T-helper 9 cell (primary cell): ENCODE measurements around the gene ZIC5.

Source experiments
- DNase-seq: peaks from one replicate; pipeline ENCODE4 v3.0.0-alpha.2; 2020

ZIC5 gene

DNA sequence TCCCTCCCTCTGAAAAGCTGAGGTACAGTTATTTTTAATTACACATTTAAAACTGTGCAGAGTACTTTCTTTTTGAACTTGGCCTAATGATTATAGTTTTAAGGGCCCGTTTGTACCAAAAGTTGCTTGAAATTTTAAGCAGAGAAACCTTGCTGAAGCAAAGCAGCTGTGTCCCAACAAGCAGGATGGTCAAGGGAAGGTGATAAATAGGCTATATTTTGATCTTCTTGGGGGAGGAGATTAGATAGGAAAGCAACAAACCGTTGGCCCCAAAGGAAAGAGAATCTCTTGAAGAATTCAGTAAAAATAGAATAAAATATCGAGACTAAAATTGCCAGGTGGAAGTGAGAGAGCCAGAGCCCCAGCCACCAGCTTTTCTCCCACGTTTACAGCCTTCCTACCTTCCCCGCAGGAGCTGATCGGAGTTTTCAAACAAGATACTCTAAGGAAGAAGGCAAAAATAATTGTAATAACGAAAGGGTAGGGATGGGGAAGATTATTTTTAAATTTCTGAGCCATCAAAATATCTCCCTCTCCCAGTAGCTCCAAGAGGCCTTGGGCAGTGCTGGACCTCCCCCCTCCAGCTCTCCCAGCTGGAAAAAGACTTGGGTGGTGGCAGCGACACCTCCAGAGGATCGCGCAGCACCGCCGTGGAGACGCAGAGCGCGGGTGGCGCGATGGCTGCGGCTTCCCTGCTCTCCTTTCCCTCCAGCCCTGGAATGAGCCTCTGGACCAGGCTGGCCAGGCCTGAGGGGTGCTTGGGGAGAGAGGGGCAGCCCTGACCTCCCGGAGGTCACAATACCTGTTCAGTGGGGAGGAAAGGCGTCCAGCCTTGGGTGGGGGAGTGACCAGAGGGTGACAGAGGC lies 15.8 kb upstream of the ZIC5 start:
- no peak for DNase-seq

DNA sequence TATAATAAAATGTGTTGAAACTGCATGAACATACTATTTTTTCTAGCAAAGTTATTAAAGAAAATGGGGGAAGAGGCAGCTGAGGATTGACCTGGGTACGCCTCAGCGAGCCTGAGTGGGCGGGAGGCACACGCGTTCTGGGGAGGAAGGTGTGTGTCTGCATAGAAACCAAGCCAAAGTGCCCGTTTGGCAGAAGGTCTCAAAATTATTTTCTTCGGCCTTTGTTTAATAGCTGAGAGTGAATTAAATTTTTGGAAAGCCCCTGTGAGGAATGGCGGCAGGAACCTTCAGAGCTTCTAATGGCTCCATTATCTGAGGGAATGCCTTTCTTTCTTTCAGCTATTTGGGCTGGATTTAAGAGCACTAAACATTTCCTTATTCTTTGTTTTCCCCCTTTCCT lies 15.2 kb upstream of the ZIC5 start:
- no peak for DNase-seq

DNA sequence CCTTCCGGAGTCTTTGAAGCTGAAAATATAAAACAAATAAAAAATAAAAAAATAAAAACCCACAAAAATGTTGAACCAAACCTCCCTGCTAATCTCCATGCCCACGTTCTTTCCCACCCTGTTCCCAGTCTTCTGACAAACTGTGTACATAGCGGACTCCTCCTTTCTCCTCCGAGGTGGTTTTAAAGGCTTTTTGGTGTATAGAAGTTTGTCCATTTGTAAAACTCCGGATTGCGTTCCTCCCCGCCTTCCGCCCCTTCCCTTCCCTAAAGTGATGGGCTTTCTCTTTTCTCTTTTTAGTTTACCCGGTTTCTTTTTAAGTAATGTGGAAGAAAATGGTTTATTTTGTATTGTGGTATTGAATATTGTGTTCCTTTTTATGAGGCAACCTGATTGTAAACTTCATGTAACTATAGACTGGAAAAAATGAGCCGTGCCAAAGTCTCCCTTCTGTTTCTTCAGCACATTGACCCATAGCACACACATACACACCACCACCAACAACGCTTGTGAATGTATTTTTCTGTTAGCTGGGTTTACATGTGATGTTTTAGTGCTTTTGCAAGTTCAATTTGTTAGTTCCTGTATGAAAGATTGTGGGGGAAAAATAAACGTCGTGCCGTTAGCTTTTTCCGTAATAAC lies 14.4 kb upstream of the ZIC5 start:
- DNase-seq = no peak

DNA sequence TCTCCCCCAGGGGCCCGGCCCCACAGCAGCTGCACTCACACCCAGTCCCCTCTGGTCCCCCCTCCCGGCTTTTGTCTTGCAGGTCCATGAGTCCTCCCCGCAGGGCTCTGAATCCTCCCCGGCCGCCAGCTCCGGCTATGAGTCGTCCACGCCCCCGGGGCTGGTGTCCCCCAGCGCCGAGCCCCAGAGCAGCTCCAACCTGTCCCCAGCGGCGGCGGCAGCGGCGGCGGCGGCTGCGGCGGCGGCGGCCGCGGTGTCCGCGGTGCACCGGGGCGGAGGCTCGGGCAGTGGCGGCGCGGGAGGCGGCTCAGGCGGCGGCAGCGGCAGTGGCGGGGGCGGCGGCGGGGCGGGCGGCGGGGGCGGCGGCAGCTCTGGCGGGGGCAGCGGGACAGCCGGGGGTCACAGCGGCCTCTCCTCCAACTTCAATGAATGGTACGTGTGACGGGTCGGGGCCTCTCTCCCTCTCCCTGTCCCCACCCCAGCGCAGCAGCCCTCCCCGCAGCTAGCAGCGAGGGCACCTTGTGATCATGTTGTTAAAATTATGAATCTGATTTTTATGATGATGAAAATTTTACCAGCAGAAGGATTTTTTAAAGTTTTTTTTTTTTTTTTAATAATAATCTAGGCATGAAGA lies 13.8 kb upstream of the ZIC5 start:
- DNase-seq = no peak

DNA sequence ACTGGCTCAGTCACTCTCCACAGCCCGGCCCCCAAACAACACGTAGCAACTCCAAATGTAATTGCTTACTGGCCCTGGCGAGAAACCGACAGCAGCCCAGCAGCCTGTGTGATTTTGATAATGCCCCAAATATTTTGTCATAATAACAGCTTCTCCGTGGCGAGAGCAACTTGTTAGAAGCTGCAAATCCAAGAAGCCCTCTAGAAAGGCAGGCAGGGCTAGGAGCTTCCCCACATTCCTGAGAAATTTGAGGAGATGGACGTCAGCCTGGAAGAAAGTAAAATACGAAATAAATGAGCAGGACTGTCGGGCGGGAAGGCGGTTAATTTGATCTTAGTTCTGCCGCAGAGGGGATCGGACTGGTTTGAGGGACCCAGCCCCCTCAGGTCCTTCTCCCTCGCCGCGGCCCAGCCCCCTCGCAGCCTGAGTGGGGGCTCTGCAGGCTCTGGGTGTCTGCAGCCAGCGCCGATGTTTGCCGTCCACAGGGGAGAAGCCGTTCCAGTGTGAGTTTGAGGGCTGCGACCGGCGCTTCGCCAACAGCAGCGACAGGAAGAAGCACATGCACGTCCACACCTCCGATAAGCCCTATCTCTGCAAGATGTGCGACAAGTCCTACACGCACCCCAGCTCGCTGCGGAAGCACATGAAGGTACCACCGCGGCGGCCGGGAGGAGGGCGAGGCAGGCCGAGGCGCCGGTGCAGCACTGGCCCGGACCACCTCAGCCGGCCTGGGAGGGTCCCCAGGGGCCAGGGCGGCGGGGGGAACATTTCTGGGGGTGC lies 13.1 kb upstream of the ZIC5 start:
- no peak for DNase-seq

DNA sequence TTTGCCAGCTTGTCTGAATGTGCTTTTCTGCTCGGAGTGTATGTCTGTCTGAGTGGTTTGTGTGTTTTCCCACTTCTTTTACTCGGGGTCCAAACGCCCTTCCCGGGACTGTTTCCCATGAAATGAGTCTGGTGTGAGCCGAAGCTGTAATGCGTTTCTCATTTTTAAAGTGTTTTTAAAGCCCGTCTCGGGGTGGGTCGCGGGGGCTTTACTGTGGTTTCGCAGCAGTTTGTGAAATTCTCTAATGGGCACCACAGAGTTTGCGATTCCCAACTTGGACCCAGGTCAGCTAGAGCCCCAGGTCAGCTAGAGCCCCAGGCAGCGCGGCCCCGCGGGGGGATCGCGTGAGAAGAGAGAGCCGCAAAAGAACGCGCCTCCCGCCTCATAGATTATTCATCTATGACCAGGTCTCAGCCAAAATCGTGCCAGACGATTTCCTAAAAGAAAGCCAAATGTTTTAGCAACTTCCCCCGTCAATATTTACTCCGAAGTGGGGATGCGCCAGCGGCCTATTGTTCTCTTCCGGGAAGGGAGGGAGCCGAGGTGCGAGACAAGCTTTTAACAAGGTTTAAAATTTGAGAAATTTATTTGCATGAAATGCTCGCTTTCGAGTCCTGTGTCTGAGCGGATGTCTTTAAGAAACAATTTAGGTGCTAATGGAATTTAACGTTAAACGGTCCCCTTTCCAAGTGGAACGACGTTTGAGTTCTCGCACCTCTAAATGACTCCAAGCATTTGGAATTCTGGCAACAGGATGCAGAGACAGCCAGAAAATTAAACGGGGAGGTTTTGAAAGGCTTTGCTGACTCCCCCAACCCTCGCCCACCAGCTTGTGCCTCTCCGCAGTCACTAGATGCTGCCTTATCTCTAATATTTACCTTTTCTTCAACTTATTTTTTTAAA lies 12.2 kb upstream of the ZIC5 start:
- DNase-seq = no peak

DNA sequence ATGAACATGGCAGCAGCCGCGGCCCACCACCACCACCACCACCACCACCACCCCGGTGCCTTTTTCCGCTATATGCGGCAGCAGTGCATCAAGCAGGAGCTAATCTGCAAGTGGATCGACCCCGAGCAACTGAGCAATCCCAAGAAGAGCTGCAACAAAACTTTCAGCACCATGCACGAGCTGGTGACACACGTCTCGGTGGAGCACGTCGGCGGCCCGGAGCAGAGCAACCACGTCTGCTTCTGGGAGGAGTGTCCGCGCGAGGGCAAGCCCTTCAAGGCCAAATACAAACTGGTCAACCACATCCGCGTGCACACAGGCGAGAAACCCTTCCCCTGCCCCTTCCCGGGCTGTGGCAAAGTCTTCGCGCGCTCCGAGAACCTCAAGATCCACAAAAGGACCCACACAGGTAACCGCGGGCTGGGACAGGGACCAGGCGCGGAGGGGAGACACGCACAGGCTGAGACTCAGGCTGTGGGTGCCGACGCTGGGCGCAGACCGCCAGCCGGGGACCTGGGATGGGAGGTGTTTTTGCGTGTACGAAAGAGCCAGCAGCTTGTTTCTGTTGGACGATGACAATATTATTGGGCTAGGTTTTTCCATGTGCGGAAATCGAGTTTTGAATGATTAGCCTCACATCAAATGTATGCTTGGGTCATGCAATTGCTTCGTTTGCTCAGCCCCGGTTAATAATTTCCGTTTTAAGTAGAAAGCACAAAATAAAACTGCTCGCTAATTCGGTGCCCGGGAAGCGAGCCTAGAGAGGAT lies 11.3 kb upstream of the ZIC5 start:
- DNase-seq = no peak

DNA sequence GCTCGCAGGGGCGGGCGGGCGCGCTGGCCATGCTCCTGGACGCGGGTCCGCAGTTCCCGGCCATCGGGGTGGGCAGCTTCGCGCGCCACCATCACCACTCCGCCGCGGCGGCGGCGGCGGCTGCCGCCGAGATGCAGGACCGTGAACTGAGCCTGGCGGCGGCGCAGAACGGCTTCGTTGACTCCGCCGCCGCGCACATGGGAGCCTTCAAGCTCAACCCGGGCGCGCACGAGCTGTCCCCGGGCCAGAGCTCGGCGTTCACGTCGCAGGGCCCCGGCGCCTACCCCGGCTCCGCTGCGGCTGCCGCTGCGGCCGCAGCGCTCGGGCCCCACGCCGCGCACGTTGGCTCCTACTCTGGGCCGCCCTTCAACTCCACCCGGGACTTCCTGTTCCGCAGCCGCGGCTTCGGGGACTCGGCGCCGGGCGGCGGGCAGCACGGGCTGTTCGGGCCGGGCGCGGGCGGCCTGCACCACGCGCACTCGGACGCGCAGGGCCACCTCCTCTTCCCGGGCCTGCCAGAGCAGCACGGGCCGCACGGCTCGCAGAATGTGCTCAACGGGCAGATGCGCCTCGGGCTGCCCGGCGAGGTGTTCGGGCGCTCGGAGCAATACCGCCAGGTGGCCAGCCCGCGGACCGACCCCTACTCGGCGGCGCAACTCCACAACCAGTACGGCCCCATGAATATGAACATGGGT lies 10.6 kb upstream of the ZIC5 start:
- DNase-seq = no peak

DNA sequence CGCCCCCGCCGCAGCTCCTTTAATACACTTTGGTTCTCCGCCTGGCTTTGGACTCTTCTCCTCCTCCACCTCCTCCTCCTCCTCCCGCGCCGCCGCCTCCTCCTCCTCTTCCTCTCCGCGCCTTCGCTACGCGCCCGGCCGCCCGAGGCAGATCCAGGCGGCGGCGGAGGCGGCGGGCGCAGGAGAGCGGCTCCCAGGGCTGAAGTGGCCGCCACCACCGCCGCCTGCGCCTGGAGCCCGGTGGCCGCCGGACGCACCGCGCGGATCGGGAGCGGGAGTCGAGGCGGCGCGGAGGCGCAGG lies 10.1 kb upstream of the ZIC5 start, which contains the start of gene ZIC2:
Gene ZIC2, plus strand, starts transcription at position 50 of the 301 bp plus-strand sequence. CDS start 281 bp downstream, outside the sequence.
- DNase-seq = no peak

DNA sequence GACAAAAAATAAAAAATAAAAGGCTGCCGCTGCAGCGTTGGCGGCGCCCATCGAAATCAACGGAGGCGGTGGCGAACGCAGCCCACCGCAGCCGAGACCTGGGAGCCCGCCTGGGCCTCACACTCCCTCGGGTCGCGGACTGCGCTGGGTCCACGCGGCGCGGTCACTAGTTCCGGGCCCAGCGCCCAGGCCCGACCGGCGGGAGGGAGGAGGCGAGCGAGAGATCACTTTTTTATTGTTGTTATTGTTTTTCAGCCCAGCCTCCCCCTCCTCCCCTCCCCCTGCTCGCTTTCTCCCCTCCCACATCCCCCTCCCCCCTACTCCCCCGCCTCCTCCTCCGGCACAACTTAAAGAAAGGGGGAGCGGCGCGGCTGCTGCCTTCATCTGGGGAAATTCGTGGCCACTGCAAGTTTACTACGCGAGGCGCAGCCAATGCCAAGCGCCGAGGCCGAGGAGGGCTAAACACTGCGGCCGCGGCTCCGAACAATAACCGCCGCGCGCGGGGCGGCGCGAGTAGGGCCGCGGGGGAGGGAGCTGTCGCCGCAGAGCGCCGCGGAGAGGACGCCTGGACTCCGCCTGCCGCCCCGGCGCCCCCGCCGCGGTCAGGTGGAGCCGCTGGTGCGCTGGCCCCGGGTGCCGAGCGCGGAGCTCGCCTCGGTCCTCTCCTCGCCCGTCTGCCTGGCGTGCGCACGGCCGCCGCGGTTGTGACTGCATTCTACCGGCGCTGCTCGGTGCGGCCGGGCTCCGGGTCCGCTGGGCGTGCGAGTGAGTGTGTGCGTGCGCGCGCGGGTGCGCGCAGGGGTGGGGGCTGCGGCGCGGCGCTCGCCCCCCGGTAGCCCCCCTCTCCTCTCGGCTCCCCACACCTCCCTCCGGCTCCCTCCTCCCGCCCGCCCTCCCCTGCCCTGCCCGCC lies 9.5 kb upstream of the ZIC5 start:
- DNase-seq = no peak

DNA sequence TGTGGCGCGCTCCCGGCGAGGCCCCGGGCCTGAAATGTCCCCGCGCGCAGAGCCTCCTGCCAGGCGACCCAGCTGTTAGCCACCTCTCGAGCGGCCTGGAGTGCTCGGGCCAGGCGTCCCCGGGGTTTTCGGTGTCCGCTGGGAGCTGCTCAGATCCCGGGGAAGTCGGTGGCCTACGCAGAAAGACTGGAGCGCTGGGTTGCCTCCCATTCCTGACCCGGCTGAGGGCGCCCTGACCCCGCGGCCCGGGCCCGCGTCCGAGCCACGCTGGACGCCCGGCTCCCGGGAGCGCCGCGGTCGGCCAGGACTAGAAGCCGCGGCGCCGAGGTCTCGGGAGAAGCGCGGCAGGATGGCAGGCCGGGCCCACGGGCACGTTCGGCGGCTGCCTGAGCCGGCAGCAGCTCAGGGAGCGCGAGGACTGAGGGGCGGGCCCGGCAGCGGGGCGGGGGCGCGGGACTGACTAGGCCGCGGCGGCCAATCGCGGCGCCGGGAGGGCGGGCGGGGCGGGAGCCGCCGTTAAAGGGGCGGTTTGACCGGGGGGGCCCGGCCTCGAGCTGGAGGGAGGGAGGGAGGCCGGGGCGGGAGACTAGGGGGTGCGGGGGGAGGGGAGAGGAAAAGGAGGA lies 8.7 kb upstream of the ZIC5 start:
- DNase-seq = no peak

DNA sequence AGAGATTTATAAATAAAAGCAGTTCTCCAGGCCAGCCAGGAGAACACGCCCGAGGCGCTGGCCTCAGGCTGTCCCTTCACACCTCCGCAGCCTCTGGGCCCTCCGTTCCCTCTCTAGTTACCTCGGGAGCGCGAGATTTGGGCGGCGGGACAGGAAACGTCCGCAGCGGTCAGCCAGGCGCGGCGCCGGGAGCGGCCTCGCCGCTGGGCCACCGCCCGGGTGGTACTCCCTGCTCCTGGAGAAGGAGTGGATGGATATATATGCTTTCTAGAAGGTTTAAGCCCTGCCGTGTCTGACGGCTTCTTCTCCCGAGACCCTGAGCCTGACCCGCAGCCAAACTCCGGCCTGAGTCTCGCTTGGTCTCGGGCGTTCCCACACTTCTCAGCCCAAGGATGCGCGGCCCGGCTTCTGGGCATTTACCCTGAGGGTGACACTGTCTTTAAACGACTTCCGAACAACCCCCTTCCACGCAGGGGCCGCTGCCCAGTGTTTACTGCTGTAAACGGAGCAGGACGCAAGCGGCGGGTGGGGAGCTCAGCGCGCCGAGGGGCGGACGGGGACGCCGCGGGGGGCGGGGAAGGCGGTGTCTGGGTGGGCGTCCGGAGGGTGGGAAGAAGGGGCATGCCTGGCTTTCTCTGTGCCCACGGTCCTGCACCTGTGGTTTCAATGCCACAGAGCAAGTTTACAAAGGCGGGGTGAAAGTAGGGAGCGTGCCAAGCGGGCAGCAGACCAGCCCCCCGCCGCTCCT lies 8.1 kb upstream of the ZIC5 start:
- DNase-seq = no peak

DNA sequence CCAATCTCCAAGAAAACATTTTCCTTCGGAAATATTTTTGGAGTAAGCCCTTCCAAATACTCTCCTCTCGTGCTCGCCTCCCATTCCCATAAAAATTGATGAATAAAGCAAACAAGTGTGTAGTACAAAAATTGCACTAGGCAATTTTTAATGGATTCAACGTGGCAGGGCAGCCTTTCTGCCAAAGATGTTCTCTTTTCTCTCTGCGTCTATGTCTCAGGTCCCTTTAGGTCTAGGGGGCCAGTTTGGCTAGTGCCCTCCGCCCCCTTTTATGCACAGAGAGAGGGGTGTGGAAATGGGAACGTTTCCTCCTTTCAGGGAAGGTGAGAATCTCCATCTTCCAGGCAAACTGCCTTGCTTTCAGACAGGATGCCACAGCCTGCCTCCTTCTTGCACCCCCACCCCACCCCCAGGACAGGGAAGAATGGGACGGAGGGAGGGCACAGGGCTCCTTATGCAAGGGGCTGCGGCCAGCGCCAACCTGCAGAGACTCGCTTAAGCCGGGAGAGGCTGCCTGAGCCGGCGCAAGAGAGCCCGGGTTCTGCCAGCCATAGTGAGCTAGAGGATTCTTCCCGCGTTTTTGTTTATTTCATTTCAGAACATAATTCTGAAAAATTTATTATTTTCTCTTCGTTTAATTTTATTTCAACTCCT lies 7.4 kb upstream of the ZIC5 start:
- no peak for DNase-seq

DNA sequence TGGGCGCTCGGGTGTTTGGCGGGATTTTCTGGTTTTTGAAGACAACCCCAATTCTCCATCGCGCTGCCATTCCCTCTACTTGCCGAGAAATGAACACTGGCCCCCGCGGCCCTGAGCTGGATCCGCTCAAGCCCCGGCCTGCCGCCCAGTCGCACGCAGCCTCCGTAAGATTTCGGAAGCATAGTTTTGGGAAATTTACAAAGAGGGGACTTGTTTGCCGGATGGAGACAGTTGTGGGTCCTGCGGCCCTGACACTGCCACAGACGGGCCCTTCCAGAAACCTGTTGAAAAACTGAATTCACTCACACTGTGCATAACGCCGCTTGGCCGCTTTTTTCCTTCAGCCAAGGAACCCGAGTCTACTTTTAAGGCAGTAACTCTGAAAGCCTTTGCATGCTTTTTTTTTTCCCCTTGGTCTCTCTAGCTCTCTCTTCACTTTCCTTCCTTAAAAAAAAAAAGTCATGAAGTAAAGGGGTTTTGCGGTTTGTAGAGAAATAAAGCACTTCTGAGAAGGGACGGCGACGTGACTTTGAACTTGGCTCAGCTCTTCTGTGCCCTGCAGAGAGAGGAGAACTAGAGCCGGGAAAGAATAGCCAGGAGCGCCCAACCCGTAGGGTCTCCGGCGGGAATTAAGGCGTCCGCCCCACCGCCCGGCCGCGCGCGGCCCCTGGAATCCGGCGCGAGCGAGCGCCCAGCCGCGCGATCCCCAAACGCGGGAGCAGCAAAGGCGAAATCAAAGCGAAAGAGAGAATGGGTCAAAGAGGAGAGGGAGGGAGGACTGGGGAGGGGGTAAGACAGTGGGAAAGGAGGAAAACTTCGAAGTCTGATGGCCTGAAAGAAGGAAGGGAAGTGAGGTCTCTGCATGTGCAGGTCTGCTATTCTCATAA lies 6.6 kb upstream of the ZIC5 start:
- no peak for DNase-seq

DNA sequence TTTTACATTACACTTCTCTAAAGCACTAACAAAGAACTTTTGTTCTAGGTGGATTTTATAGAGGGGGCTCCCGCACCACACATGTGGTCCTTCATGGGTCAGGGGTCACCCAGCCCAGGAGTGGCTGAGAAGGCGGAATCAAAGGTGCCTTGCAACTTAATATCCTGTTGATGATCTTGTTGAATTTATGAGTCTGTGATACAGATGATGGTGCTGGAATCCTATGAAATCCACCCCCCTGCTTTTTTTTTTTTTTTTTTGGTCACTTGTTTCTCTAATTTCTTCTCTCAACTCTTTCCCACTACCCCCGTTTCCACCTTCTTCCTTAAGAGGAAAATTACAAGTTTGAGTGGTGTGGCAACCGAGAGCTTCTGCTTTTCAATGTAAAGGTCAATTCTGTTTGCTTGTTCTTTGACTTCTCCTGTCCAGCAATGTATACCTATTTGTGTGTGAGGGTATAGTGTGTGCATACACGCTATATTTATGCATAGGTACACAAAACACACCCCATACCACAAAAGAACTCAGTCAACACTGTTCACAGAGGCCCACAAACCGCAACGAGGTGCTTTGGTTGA lies 5.9 kb upstream of the ZIC5 start:
- no peak for DNase-seq

DNA sequence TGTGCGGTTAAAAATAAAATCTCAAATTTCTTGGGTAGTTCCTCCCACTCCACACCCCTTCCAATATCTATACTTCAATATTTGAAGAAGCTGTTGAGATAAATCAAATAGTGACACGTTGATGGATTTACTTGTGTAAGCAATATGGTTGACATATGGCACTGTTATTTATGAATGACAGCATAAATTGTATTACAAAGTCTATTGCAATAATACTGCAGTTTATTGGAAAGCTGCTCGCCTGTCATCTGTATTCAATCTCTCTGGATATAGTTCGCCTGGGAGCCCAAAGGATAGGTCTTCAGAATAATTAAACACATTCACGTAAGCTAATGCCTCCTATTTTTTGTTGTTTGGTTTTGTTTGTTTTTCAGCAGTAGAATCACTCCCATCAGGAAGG lies 5.0 kb upstream of the ZIC5 start:
- DNase-seq = no peak
